HG03039 (cell line): ENCODE measurements around the gene CCDC93.
"Not testable (repeated sequence)": the region's sequence is repeated elsewhere in the genome, so short reads cannot be mapped to it uniquely, and the experiment has no call there.

ENCODE experiments used
- ATAC-seq: cut with Tn5 transposase; IDR thresholded peaks from one replicate; pipeline ENCODE4 v1.9.1; 2021; ENCODE audit warnings: mild to moderate bottlenecking, moderate library complexity; ENCODE audit not compliant: unreplicated experiment

Gene CCDC93

DNA sequence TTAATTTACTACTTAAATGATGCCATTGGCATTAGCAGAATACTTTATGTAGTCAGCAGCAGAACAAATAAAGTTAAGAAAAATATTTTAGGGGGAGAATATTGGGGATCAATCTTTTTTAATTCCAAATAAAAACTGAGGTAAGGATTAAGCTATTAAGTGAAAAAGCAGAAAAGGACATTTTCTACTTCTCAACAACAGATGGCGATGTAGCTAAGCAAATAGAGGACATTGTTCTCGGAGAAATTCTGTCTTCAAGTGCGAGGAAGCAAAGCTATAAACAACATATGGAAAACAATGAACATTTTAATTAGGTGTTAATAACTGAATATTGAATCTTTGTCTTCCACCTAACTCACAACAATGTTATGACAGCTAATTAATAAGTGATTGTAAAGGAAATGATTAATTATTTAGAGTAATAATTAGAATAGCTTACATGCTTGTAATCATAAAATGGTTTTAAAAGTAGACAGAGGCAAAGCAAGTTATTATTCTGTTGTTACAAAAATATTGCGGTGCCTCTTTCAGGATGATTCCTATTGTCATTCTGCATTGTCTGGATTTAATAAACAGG is 32.9 kb upstream of the CCDC93 start:
- no peak for ATAC-seq

DNA sequence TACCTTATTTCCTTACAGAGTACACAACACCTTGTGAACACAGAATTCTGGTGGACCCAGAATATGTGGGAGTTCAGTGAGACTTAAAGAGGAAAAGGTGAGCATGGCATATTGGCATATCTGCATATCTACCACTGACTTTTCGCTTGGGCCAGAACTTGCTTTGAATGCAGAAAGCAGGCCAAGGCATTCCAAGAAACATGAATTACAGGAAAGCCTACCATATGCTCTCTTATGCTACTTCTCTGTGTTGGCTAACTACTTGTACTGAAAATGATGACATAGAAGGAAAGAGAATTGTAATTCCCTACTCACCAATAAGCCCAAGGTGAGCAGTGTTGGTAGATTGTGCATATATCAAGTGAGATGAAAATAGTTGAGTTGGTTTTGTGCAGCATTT is 31.4 kb upstream of the CCDC93 start:
- no peak for ATAC-seq

- ATAC-seq = no peak
Measured at GRCh38 chr2:118044854-118045253, 31.0 kb upstream of the CCDC93 start.

- ATAC-seq = no peak
Measured at GRCh38 chr2:118044103-118044716, 30.3 kb upstream of the CCDC93 start.

DNA sequence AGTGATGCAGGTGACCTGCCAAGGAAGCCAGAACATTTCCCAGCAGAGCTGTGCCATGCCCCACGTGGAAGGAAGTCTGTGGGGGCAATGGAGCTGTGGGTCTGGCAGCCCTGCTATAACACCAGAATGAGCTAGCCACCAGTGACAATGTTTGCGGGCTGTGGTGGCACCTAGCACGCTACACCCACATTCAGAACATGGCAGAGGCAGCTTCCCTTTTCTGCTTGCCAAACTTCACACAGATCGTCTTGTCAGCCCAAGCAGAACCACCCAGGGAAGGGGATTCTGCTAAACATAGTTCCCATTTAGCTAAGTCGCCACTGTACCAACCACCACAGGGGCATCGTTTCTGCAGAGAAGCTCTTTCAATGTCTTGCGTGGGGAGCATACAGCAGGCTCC is 27.0 kb upstream of the CCDC93 start:
- no peak for ATAC-seq

- peak; percentile 81 for ATAC-seq
Measured at GRCh38 chr2:118032169-118033013, 18.5 kb upstream of the CCDC93 start.

DNA sequence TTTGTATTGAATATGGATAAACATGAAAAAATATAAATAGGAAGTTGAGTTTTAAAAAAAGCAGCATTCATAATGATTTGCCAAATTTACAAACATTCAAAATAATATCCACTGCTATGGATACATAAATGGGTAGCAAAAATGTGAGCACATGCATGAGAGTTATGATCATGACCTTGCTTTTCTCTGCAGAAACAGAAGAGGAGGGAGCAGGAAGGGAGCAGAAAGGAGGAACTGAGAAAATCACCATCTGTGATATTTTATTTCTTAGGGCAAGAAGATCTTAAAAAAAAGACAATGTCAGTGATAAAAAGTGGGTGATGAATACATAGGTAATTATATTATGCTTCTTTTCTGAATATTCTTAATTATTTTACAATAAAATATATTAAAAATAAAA is 17.7 kb upstream of the CCDC93 start:
- ATAC-seq = no peak

DNA sequence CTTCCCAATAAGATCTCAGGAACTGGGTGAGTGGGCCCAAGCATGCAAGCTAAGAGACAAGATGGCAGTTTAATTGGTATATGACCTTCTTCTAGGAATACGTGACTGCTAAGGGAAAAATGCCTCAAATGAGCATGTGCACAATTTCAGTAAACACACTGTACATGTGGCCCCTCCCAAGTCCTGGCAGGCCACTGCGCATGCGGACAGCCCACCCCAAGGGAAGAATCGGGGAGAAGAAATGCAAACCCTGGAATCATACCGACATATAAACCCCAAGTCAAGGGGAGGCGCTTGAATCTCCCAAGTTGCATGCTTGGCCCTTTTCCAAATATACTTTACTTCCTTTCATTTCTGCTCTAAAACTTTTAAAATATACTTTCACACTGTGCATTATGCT is 15.2 kb upstream of the CCDC93 start:
- ATAC-seq = no peak

DNA sequence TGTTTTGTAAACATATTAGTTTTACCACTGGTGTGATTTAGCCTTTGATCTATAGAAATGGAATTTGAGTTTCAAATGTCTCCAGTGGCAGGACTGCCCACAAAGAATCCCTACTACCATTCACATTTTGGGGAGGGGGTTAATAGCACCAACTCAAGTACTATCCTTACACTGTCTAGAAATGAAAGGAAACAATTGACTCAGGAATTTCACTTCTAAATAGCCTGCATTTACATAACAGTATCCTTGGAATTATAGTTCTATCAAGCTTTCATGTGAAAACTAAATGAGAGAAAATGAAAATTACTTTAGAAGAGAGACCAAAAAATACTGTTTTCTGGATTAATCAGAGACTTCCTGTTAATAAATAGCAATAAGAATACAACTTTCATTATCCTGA is 7.5 kb upstream of the CCDC93 start:
- no peak for ATAC-seq

- no peak for ATAC-seq
Measured at GRCh38 chr2:118019821-118020220, 6.0 kb upstream of the CCDC93 start.

DNA sequence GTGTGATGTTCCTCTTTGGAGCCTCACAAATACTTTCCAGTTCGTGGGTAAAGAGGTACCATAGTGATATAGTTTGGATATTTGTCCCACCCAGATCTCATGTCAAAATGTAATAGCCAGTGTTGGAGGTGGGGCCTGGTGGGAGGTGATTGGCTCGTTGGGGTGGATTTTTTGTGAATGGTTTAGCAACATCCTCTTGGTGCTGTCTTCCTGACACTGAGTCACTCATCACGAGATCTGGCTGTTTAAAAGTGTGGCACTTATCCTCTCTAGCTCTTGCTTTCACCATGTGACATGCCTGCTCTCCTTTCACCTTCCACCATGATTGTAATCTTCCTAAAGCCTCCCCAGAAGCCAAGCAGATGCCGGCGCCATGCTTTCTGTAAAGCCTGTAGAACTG is 3.0 kb upstream of the CCDC93 start:
- no peak for ATAC-seq

DNA sequence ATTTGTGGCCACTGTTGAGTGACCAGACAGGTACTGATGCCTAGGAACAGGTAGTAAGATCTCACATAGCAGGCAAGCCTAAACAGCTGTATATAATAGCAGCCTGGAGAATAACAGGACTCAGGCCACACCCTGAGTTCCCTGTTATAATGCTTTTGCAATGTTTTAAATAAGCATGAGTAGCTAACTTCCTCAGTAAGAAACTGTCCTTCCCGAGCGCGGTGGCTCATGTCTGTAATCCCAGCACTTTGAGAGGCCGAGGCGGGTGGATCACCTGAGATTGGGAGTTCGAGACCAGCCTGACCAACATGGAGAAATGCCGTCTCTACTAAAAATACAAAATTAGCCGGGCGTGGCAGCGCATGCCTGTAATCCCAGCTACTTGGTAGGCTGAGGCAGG is 1.9 kb upstream of the CCDC93 start:
- ATAC-seq = not testable (repeated sequence)

DNA sequence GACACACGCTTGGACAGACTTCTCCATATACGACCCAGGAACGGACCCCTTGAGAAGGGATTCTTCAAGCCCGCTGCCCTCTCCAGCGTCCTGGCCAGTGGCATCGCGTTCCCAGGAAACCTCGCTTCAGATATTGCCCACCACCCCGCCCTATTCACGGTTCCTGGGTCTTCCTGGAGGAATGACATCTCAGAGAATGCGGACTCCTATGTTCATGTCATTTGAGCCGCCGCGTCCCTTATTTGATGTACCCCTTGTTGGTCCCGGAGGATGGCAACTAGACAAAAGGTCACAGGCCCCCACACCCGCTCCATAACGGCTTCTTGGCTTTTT is 588 bp upstream of the CCDC93 start:
- ATAC-seq = no peak

DNA sequence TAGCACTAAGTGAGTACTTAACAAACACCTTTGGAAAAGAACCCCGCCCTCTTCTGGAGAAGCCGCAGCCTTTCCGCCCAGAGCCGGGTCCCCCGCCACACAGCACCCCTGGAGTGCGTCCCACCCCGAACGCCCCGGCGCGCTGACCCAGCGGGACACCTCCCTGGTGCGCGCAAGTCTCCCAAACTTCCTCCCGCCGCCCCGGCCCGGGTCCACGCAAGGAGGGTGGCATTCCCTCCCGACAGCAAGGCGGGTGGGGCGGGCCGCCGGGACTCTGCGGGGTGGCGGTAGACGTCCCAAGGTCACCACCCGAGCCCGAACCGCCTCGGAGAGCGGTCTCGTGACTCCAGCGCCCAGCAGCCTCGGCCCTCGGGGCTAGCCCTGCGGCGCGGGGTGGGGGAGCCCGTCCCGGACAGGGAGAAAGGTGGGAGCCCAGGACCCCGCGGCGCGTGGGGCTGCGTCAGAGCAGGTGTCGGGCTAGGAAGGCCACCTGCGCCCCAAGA is 598 bp downstream of the CCDC93 start:
- peak; percentile 29 for ATAC-seq

- ATAC-seq = no peak
Measured at GRCh38 chr2:118012778-118013177, 1.1 kb downstream of the CCDC93 start.

DNA sequence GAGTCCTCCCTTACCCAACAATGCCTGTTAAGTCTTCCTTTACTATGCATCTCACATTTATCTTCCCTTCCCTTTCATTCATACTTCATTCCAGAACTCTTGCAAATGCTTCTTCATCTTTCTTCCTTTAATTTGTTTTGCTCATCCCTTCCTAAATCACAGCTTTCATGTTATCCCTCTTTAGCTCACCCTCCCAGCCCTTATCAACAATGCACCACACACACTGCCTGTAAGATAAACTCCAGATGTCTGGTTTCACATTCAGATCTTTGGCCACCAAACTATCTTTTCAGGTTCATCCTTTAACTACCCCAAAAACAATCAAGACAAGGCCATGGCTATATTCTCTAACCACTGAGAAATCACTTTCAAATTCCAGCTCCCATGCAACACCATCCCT is 3.4 kb downstream of the CCDC93 start:
- ATAC-seq = no peak

DNA sequence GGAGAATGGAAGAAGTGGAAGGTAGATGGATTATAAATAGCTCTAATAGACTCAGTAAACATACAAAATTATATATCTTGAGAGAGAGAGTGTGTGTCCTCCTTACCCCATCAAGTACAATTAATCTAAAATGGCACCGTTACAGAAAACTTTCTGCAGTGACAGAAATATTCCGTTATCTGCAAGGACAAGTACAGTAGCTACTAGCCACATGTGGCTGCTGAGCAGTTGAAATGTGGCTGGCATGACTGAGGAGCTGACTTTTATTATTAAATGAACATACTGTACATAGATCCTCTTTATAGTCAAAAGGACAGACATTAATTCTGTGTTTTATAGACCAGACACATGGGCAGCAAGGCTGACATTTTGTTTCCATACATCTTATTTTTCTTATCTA is 7.0 kb downstream of the CCDC93 start:
- ATAC-seq = no peak

DNA sequence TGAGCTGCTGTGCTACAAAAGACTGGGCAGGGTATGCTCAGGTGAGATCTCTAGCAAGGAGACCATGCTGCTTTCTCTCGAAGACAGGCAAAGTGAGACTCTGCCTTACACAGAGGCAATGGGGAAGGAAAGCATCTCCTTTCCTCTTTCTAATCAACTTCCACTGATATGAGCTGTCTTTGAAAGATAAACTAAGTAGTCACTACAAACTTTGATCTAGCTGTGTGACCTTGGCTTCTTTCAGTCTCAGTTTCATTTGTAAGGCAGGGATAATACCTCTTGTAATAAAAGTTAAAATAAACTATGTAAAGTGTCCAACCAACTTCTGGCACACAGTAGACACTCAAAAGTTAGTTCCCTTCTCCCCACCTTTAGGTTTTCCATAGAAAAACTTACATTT is 7.5 kb downstream of the CCDC93 start:
- ATAC-seq = no peak

GRCh38 chr2:118003396-118003824 is 10.5 kb downstream of the CCDC93 start:
- ATAC-seq = peak; percentile 99

- ATAC-seq = no peak
Measured at GRCh38 chr2:118000041-118000440, 13.8 kb downstream of the CCDC93 start.

DNA sequence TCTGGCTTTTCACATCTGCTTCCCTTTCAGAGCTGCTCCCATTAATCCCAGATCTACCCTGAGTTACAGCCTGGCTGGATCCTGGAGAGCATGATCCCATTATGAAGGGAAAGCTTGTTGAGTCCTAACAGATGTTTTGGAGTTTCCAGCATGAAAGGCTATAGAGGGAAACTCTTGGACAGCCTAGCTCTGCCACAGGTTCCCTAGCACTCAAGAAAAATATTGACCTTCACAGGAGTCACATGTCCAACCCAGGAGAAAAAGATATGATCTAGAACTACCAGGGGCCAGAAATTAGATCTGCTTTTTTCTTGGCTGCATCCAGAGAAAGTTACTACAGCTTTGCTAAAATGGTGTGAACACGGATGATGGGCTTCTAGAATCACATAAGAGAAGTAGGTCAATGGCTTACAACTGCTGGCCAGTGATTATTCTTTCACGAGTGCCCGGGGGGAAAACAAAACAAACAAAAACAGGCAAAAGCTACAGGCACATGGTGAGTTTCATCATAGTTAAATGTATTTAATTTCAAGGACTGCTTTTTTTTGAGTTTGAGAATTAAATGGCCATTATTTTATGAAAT is 15.9 kb downstream of the CCDC93 start:
- no peak for ATAC-seq

GRCh38 chr2:117996525-117996924 is 17.3 kb downstream of the CCDC93 start:
- ATAC-seq = no peak
